Ascending aorta (tissue), 2 donors: ENCODE results near the gene CDH13. TPM values are rescaled to one million over a fixed set of nuclear protein-coding genes. Genes with fewer than 3 reads are reported as not detected.

Experiments used
- DNase-seq, 2 donors: peaks; one replicate each; pipeline ENCODE4 v3.0.0-alpha.2; 2019; ENCODE audit warnings: low spot score in 2 of 2
- H3K27ac ChIP-seq, 2 donors: fragments of 200-600 bp; sonication (generic); one replicate each; pipeline ENCODE4 v1.5.1; 2016 to 2017; ENCODE audit warnings: mild to moderate bottlenecking in 1 of 2
- H3K27me3 ChIP-seq: fragments of 200-600 bp; sonication (generic); one replicate; pipeline ENCODE4 v1.5.1; 2017
- H3K36me3 ChIP-seq, 2 donors: fragments of 200-600 bp; sonication (generic); one replicate each; pipeline ENCODE4 v1.5.1; 2016
- H3K4me1 ChIP-seq, 2 donors: fragments of 200-600 bp; sonication (generic); one replicate each; pipeline ENCODE4 v1.5.1; 2016 to 2017; ENCODE audit warnings: mild to moderate bottlenecking in 1 of 2
- H3K4me3 ChIP-seq, 2 donors: fragments of 200-600 bp; sonication (generic); one replicate each; pipeline ENCODE4 v1.5.1; 2016 to 2017; ENCODE audit warnings: mild to moderate bottlenecking in 1 of 2
- H3K9me3 ChIP-seq, 2 donors: fragments of 200-600 bp; sonication (generic); one replicate each; pipeline ENCODE4 v1.5.1; 2016
- CTCF ChIP-seq, 3 experiments: fragments of 200-600 bp in 2 of 3; fragments of 450-650 bp in 1 of 3; sonication (generic) in 2 of 3; IDR thresholded peaks; one replicate each; pipeline ENCODE4 v1.5.1; 2016 to 2019; ENCODE audit warnings: antibody characterized with exemption in 3 of 3, mild to moderate bottlenecking in 1 of 3, moderate library complexity in 1 of 3
- intact Hi-C: fragments of 100-400 bp; cut with DNase I; formaldehyde crosslinking; loops from one replicate; pipeline ENCODE4 v1.15.1; 2023
- total RNA-seq: library from RNA; depleted of rRNA; stranded (reverse); fragments of >200 nt; gene quantifications from one replicate; pipeline ENCODE4 v1.1.0, GENCODE V29; 2016

Gene CDH13
- total RNA-seq, 1 donor from 2014 or later = 160 TPM

- Histone ChIP-seq H3K4me3 (no peak overlapping the region), H3K4me1 (no peaks in the 10 kb centered on the region), H3K9me3 (no peaks in the 10 kb centered on the region), H3K27ac (no peak overlapping the region), H3K36me3 (no peaks in the 10 kb centered on the region), H3K27me3 (no peaks in the 10 kb centered on the region)
- intact Hi-C loops = no loop called here
- peak in 1 of 2 donors; percentile 11 for DNase-seq
- TF ChIP-seq CTCF (IDR thresholded peaks at IDR 0.05) = no peak
Observed at GRCh38 chr16:83732536-83732935, 1105.8 kb downstream of the CDH13 start.

GRCh38 chr16:83733301-83733700, 1106.5 kb downstream of the CDH13 start:
- no peak for TF ChIP-seq CTCF (IDR thresholded peaks at IDR 0.05)

GRCh38 chr16:83734136-83734535, 1107.4 kb downstream of the CDH13 start:
- no peak for TF ChIP-seq CTCF (IDR thresholded peaks at IDR 0.05)
- intact Hi-C loops = no loop called here

More at GRCh38 chr16:83733301-83733700, 1106.5 kb downstream of the CDH13 start:
- DNase-seq = peak in 1 of 2 donors; percentile 54
- Histone ChIP-seq H3K4me1 (no peaks in the 10 kb centered on the region), H3K27me3 (no peaks in the 10 kb centered on the region), H3K9me3 (no peaks in the 10 kb centered on the region), H3K27ac (no peak overlapping the region), H3K4me3 (no peak overlapping the region), H3K36me3 (no peaks in the 10 kb centered on the region)
- intact Hi-C loops = no loop called here

GRCh38 chr16:83737729-83738354, 1111.1 kb downstream of the CDH13 start:
- no peak overlapping the region for H3K4me3 ChIP-seq
- no peaks in the 10 kb centered on the region for H3K9me3 ChIP-seq
- H3K27me3 ChIP-seq = no peaks in the 10 kb centered on the region
- intact Hi-C loops = no loop called here
- H3K4me1 ChIP-seq = no peaks in the 10 kb centered on the region
- no peak overlapping the region for H3K27ac ChIP-seq
- no peak for TF ChIP-seq CTCF (IDR thresholded peaks at IDR 0.05)
- no peak for DNase-seq
- H3K36me3 ChIP-seq = no peaks in the 10 kb centered on the region

More at GRCh38 chr16:83734136-83734535, 1107.4 kb downstream of the CDH13 start:
- Histone ChIP-seq H3K27me3 (no peaks in the 10 kb centered on the region), H3K4me3 (no peak overlapping the region), H3K36me3 (no peaks in the 10 kb centered on the region), H3K9me3 (no peaks in the 10 kb centered on the region), H3K4me1 (no peaks in the 10 kb centered on the region), H3K27ac (no peak overlapping the region)
- no peak for DNase-seq

- DNase-seq = no peak
- H3K36me3 ChIP-seq = no peaks in the 10 kb centered on the region
- no peak overlapping the region for H3K27ac ChIP-seq
- H3K4me1 ChIP-seq = no peaks in the 10 kb centered on the region
- H3K4me3 ChIP-seq = no peak overlapping the region
- H3K9me3 ChIP-seq = no peaks in the 10 kb centered on the region
- intact Hi-C loops = no loop called here
- no peaks in the 10 kb centered on the region for H3K27me3 ChIP-seq
- TF ChIP-seq CTCF (IDR thresholded peaks at IDR 0.05) = no peak
Observed at GRCh38 chr16:83738923-83739503, 1112.2 kb downstream of the CDH13 start.
